ENCODE data around the gene PIP4K2A.

The PIP4K2A gene

DNA sequence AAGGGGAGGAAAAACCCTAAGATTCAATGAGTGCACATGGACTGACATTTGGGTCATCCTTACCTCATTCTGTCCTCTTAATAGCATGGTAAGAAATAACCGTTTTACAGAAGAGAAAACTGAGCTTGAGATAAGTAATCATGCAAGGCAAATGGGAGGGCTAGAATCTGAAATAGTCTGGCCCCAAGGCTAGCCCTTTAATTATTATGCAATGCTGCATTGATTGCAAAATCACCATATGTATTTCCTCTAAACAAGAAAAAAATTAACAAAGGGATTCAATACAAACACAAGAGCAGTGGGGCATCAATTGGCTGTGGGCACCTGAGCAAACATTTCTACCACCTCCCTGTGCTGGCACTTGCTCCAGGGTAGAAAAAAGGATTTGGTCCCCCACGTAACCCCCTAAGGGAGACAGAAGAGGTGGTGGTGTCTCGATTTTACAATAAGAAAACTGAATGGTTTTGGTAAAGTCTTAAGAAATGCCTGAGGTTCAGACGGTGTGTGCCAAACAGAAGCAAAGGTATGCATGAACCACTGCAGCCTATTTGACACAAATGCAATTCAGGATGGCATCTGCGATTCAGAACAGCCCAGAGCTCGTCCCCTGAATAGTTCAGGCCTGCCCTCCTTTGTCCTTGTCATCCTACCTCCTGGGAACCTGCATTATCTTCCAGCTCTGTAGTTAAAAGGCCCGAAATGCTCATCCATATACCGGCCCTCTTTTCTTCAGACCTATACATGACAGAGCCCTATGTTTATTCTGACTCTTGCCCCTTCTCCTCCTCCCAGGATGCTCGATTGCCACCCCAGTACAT lies 23.6 kb downstream of the PIP4K2A start:
- no peak for DNase-seq

DNA sequence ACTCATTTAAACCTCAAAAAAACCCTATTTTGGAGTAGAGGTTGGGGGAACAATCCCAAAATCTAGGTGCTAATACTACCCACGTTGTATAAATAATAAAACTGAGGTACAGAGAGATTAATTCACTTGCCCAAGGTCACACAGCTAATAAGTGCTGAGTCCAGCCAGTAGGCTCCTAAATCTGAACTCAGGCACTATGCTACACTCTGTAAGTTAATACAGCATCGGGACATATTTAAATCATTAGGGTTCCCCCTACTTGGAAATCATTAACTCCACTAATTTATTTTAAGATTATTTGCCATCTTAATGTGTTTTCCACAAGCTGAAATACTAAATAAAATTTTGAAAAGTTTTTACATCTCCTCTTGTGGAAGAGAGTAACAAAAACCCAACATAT lies 24.2 kb downstream of the PIP4K2A start:
- DNase-seq, result no peak

DNA sequence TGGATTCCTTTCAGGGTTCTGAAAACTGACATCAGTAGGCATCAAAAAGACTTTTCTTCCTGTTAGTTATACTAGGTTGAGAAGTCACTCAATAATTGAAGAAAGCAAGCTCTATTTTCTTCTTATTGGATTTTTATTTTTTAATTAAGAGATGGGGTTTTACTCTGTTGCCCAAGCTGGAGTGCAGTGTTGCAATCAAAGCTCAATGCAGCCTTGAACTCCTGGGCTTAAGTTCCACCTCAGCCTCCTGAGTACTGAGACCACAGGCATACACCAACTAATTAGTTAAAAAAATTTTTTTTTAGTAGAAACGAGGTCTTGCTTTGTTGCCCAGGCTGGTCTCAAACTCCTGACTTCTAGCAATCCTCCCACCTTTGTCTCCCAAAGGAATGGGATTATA lies 28.0 kb downstream of the PIP4K2A start:
- no peak for DNase-seq

DNA sequence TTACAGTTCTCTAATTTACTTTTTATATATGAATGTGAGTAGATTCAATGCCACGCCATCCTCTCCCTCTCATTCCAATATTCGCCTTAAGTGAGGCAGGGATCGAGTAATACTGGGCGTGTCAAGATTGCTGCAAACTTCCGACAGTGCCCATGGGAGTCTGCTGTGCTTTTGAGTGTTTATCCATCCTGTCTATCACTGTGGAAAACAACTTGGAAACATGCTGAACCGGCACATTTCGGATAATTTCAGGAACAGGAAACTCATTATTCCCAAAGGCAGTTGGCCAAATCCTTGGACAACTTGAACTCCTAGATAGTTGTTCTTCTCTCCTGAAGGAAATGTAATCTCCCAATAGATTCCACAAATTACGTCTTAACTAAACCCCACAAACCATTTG lies 28.5 kb downstream of the PIP4K2A start:
- DNase-seq, result no peak

DNA sequence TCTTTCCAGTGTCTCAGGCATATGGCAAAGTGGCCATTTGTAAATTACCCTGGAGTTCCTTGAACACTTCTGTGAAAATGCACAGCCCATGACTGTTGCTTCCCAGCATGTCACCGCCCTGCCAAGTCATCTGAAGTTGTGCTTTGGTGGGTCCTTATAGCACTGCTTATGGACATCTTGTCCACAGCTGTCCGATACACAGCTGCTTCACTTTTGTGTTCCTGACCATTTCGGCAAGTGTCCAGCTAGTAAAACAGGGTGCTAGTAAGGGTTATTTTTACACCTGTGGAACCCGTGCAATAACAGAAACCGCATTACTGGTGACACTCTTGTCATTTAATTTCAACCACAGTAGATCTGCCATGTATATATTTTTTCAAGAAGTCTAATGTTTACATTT lies 29.7 kb downstream of the PIP4K2A start:
- no peak for DNase-seq

DNA sequence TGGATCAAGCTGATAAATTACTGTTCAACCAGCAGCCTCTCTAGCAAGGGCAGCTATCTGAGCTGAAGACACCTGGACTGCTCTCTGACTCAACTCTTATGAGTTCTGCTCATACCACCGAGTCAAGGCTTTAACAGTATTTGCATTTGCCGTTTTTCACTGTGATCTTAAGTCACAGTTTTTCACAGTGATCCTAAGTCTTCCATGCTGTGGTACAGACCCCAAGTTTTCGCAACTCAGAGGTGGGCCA lies 31.3 kb downstream of the PIP4K2A start:
- DNase-seq, result no peak

DNA sequence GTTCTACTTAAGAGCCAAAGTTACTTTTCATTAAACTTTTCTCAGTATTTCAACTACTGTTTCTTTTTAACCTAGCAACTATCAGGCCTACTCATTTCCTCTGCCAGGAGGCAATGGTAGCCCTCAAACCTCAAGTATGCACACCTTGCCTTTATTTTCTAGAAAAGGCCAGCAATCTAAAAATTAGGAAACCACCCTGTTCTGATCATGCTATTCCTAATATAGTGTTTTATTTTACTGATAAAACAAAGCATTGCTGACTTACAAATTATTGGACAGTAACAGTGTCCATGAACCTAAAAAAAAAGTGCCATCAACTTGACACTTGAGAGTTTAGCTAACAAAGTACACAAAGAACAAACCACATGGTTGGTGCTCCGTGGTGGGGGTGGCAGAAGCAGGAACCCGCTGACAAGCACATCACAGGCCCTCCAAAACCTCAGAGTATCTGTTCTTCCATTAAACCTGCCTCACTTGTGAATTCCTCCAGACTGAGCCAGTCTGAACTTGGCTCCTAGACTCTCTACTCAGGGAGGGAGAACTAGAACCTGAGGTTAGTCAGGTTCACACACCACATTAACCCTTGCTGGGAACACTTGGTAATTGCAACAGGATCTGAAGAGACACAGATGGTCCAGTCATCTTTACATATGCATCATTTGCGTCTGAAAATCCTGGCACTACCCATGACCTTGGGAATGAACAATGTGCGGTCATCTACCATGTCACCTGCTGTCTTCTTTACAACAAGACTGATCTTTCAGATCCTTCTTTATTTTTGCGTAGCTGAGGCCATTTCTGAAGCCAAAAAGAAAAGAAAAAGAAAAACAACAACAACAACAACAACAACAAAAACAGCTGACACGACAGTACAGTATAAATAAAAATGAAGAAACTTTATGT lies 31.9 kb downstream of the PIP4K2A start:
- no peak for DNase-seq

DNA sequence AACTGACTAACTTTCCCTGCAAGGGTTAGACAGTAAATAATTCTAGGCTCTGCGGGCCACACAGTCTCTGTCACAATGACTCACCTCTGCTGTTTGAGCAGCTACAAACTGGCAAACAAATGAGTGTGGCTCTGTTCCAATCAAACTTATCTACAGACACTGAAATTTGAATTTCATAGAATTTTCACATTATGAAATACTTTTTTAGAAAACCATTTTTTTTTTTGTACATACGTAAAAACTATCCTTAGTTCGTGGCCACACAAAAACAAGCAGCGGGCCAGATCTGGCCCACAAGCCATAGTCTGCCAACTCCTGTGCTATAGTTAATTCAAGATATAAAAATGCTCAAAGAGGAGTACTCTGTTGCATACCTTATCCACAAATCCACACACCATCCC lies 32.6 kb downstream of the PIP4K2A start:
- no peak for DNase-seq

DNA sequence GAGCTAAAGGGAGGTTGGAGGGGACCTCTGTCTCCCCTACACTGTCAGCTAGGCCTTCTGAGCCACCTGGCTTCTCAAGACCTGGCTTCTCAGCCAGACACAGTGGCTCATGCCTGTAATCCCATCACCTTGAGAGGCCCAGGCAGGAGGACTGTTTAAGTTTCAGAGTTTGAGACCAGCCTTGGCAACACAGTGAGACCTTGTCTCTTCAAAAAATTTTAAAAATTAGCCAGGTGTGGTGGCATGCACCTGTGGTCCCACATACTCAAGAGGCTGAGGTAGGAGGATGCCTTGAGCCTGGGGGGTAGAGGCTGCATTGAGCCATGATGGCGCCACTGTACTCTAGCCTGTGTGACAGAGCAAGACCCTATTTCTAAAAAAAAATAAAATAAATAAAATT lies 33.1 kb downstream of the PIP4K2A start:
- DNase-seq, result no peak

DNA sequence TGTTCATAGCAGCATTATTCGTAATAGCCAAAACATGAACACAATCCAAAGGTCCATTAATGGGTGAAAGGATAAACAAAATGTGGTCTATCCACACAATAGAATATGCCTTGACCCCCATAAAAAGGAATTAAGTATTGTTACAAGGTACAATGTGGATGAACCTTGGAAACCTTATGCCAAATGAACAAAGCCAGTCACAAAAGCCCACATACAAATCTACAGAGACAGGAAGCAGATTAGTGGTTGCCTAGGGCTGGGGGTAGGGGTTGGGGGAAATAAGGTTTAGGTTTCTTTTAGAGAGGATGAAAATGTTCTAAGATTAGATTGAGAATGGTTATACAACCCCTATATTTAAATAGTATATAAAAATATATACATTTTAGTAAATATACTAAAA lies 34.8 kb downstream of the PIP4K2A start:
- no peak for DNase-seq

DNA sequence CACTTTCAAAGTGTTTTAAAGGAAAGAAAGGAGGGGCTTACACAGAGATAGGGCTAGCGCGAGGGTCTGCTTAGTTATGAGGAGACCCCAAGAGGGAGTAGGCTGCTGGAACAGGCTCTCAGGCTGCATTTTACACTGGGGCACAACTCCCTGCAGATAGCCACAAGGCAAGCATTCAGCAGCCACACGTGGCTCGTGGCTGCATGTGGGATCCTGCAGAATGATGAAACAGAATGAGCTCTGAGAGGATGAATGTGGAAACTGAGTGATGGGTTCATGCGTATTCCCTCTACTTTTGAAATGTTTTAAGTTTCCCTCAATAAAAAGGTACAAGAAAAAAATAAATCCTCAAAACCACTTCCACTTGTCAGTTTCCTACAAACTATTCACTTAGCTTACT lies 37.0 kb downstream of the PIP4K2A start:
- no peak for DNase-seq

DNA sequence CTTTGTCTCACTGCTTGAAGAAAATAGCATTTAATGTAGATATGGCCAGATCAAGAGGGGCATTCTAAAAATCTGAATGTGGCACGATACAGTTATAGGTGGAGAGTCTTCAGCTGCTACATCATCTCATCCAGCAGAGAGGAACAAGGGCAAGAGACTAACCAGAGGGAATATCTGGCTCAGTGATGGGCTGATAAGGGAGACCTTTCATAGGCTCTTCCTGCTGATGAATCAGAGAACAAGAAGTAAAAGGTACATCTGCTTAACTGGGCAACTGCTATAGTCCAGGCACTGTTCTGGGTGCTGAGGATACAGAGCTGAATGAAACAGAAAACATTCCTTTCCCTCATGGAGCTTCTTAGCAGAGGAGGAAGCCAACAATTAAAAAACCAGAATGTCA lies 37.9 kb downstream of the PIP4K2A start:
- DNase-seq, result no peak

DNA sequence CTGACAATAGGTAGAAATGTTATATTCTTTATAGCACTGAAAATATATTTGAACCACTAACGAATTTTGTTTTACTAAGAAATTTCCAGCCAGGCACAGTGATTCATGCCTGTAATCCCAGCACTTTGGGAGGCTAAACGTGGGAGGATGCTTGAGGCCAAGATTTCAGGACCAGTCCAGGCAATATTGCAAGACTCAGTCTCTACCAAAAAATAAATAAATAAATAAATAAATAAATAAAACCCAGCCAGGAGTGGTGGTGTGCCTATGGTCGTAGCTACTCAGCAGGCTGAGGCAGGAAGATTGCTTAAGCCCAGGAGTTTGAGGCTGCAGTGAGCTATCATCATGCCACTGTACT lies 39.8 kb downstream of the PIP4K2A start:
- DNase-seq, result no peak

DNA sequence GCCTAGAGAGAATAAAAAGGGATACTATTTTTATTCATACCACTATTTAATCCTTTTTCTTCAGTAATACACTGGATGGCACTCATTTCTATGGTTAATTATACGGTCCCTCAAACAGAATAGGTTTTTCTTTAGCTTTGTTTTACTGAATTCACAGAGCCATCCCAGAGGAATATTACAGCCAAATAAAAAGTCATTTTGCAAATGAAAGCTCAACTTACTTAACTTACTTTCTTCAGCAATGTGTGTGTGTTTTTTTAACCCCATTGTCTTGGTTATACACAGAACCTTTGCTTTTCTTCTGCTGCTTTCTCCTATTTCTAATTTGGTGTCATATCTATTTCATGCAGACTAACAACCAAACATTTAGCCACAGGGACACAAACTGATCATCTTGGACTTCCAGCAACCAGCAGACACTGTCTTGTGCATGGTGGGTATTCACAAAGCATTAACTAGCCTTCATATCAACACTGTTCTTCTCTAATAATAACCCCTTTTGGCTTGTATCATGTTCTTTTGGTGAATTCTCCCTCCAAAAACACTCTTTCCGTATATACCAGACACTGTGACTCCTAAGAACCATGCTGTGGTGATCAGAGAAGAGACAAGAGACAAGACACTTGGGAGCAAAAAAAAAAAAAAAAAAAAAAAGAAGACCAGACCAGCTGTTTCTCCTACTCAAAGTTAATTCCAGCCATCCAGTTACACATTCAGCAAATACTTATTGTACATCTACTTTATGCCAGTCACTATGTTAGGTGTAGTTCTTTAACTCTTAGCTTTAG lies 40.4 kb downstream of the PIP4K2A start:
- DNase-seq, result no peak

DNA sequence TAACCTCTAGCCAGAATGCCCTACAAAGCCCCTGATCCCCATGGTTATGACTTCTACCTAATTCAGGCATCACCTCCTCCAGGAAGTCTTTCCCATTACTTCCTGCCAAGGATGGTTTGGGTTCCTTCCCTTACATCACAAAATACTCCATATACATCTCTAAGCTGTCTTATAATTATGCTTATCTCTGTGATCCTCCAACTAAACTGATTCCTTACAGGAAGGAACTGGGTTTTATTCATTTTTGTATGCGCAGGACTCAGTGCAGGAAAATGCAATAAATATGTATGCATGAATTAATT lies 41.3 kb downstream of the PIP4K2A start:
- DNase-seq, result no peak

DNA sequence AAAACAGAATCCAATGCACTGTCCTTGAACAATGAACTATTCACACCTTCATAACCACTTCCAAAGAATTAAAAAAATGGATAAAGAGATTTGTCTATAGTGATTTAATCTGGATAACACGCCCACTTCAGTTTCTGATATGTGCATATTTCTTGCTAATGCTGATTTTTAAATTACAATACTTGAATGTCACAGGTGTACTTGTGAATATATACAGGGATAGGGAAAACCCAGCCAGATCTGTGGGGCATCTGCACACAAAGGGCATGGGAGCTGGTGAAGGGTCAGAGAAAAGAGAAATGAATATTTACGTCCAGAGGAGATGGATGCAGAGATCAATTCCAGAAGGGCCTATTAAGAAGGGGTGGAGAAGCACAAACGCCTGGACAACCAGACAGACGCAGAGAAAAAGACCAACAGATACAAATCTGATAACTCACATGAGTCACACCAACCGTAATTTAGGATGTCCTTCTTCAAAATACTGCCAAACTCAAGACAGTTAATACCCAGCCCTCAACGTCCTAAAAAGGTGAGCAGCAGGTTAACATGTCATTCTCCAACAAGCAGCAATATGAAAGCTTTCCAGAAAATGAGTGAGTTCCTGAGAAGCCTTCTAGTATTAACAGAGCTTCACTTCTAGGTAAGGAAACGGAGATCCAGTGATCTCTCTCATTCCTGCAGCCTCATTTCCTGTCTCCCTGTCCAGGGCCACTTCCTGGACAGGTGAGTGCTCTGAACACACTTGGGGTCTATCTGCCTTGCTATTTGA lies 41.9 kb downstream of the PIP4K2A start:
- DNase-seq, result no peak

DNA sequence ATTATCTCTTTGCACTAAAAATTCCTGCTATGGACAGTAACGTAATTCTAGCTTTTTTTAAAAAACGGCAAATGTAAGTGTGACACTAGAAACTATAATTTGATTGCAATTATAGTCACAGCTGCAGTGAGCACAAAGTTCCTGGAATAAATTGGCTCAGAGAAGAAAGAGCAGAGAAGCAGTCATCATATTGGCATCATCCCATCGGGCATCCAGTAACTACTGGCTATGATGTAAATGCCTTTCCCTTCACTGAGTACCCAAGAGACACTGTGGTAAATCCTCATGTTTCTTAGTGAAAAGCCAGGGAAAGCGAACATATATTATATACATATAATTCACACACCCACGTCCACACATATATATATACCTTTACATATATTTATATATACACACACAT lies 43.6 kb downstream of the PIP4K2A start:
- DNase-seq, result no peak

DNA sequence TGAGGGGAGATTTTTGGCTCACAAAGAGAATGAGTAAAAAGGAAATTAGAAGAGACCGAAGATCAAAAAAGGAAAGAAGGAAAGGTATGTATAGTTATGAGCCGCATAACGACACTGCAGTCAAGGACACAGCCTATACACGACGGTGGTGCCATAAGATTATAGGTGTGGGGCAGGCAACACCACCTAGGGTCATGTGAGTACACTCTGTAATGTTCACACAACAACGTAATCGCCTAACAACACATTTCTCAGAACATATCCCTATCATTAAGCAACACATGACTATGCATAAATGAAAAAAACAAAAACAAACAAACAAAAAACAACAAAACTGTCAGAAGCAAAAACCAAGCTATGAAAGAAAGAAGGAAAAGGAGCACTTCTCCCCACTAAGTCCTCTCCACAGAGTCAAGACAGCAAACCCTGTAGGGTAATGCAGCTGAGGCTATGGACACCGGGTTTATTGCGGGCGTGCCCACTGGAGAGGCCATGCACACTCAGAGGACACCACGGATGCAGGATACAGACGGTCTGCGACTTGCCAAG lies 45.1 kb downstream of the PIP4K2A start:
- DNase-seq, result no peak

DNA sequence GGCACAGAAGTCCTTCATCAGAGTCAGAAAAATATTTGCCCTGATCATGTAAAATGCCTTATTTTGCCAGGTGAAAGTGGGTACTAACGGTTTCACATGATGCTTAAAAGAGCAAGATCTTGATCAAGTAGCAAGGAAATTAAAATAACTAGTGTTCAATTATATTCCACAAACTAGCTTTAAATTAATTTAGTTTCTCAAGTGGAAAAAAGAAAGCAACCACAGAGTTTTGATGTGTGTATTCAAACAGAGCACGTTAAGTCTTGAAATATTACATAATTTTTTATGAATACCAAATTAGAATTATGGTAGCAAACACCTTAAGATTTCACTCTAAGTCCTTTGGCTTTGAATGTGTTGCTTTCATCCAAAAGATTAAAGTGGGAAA lies 47.3 kb downstream of the PIP4K2A start:
- DNase-seq, result no peak

DNA sequence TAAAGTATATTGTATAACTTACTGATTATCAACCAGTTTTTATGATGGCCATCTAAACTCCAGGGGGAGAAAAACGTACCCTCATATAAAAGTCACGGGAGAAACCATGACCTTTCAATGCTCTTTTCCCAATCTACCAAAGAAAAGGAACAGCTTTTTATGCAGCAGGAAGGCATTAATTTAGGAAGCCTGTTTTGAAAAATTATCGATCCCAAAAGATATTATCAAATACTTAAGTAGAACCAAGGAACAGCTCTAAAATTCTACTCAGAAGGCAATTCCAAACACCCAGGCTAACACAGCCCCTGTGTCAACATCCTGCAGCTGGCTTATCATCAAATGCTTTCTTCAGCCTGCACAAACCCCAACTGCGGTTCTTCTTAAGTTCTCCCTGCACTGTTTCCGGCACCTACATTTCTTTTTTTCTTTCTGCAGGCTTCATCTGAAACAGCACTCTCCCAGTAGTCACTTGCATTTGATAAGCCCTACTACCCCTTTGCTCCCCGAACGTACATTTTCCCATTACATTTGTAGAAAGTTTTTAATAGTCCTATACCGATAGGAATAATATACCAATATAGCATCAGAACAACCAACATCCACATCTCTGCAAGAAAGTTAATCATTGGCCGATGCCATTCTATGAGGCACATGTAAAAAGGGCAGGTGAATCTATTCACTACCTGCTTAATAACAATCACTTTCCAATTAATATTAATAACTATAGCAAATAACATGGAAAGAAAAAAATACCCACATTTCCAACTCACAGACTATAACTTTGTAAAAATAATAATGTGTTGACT lies 47.9 kb downstream of the PIP4K2A start:
- DNase-seq, result no peak

DNA sequence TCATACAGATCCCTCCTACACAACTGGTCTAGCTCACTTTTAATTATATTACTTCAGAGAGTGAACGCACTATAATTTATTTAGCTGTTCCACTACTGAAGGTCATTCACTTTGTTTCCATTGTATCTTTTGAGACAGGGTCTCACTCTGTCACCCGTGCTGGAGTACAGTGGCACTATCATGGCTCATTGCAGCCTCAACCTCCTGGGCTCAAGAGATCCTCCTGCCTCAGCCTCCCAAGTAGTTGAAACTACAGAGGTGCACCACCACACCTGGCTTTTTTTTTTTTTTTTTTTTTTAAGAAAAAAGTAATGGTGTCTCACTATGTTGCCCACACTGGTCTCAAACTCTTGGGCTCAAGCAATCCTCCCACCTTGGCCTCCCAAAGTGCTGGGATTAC lies 49.0 kb downstream of the PIP4K2A start:
- no peak for DNase-seq

DNA sequence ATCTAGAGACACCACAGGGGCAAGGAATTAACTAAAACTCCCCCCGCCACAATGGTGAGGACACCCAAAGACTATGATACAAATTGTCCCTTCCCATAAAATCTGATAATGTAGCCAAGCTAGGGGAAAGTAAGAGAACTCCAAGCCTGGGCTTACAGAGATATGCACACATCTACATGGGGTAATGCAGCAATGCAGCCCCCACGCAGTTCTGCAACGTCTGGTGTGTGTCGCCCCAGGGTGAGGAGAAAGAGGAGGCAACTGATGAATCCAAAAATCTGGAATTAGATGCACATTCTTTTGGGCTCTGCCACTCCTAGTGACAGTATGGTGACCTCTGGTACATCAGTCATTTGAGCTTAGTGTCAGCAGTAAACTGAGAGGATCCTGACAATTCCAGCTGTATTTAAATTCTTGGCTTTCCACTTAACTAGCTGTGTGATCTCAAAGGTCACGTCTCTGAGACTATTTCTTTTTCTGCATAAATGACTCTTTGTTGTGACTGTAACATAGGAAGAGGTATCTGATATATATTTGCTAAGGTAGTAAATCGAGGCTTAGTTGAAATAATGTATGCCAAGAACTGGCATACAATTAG lies 51.5 kb downstream of the PIP4K2A start:
- DNase-seq, result no peak
